KBM-7 (cell line): ENCODE data around the gene CREBL2.
"Not testable (repeated sequence)": the region's sequence is repeated elsewhere in the genome, so short reads cannot be mapped to it uniquely, and the experiment has no call there.

ENCODE experiments used
- DNase-seq: peaks from one replicate; pipeline ENCODE4 v3.0.0-alpha.2; 2015
- in situ Hi-C: fragments of 300-500 bp; cut with MboI; formaldehyde crosslinking; loops from 2 replicates; pipeline ENCODE4 v1.14.3; 2020; ENCODE audit warnings: low sequenced_read_pairs, low pct_unique_long_range_greater_than_20kb, mixed read lengths

Gene CREBL2

GRCh38 chr12:12624498-12624992 lies 12.9 kb downstream of the CREBL2 start:
- in situ Hi-C loops: loop anchor here (25.0 kb wide), 1 partner anchor 88 kb away; the partner anchor contains the start of gene CDKN1B
- no peak for DNase-seq

- DNase-seq: no peak
- in situ Hi-C loops: no loop called here
These were observed 14.8 kb downstream of the CREBL2 start for GRCh38 chr12:12626471-12626870.

GRCh38 chr12:12627308-12627827 lies 15.7 kb downstream of the CREBL2 start:
- no peak for DNase-seq
- in situ Hi-C loops: no loop called here

GRCh38 chr12:12628013-12628412 lies 16.3 kb downstream of the CREBL2 start:
- in situ Hi-C loops: no loop called here
- no peak for DNase-seq

- in situ Hi-C loops: no loop called here
- no peak for DNase-seq
These were observed 19.2 kb downstream of the CREBL2 start for GRCh38 chr12:12630850-12631249.

- in situ Hi-C loops: no loop called here
- no peak for DNase-seq
These were observed 24.0 kb downstream of the CREBL2 start for GRCh38 chr12:12635651-12636050.

- in situ Hi-C loops: no loop called here
These were observed 25.0 kb downstream of the CREBL2 start for GRCh38 chr12:12636641-12637040.

GRCh38 chr12:12639995-12640394 lies 28.3 kb downstream of the CREBL2 start:
- DNase-seq, in situ Hi-C loops: not testable (repeated sequence)

More at GRCh38 chr12:12636641-12637040, 25.0 kb downstream of the CREBL2 start:
- DNase-seq: no peak

- no peak for DNase-seq
- in situ Hi-C loops: no loop called here
These were observed 30.0 kb downstream of the CREBL2 start for GRCh38 chr12:12641650-12642049.

GRCh38 chr12:12642916-12643315 lies 31.2 kb downstream of the CREBL2 start:
- no peak for DNase-seq
- in situ Hi-C loops: no loop called here

- peak; percentile 52 for DNase-seq
- in situ Hi-C loops: no loop called here
These were observed 33.8 kb downstream of the CREBL2 start for GRCh38 chr12:12645485-12645884.

- DNase-seq, in situ Hi-C loops: not testable (repeated sequence)
These were observed 34.3 kb downstream of the CREBL2 start for GRCh38 chr12:12645968-12646367.

- in situ Hi-C loops: no loop called here
- DNase-seq: no peak
These were observed 34.9 kb downstream of the CREBL2 start for GRCh38 chr12:12646483-12647072.

GRCh38 chr12:12648284-12648683 lies 36.6 kb downstream of the CREBL2 start:
- in situ Hi-C loops: no loop called here
- no peak for DNase-seq

GRCh38 chr12:12648951-12649650 lies 37.4 kb downstream of the CREBL2 start:
- in situ Hi-C loops: no loop called here
- no peak for DNase-seq

GRCh38 chr12:12651752-12652151 lies 40.1 kb downstream of the CREBL2 start:
- in situ Hi-C loops: no loop called here

GRCh38 chr12:12652704-12653103 lies 41.0 kb downstream of the CREBL2 start:
- in situ Hi-C loops, DNase-seq: not testable (repeated sequence)

More at GRCh38 chr12:12651752-12652151, 40.1 kb downstream of the CREBL2 start:
- DNase-seq: no peak

- in situ Hi-C loops: no loop called here
- no peak for DNase-seq
These were observed 42.2 kb downstream of the CREBL2 start for GRCh38 chr12:12653922-12654321.

GRCh38 chr12:12654691-12655460 lies 43.2 kb downstream of the CREBL2 start:
- in situ Hi-C loops: no loop called here
- no peak for DNase-seq

GRCh38 chr12:12660201-12660600 lies 48.5 kb downstream of the CREBL2 start:
- in situ Hi-C loops: no loop called here
- no peak for DNase-seq
